Measurements from ENCODE around the gene LRP3.

GRCh38 chr19:33234092-33234491 is 40.0 kb downstream of the LRP3 start:
- TF ChIP-seq CTCF (IDR thresholded peaks at IDR 0.05; ENCODE audit: insufficient read depth, low read length) (no peak), POLR2AphosphoS5 (IDR thresholded peaks at IDR 0.05; ENCODE audit: low read depth) (no peak), REST (IDR thresholded peaks at IDR 0.05; ENCODE audit: insufficient replicate concordance, low read depth) (no peak)

Measured in HL-60 (cell line).